Skeletal muscle satellite cell (primary cell): ENCODE data around the gene DNASE1. TPM values are rescaled to one million over a fixed set of nuclear protein-coding genes. Genes with fewer than 3 reads are reported as not detected.
"Not testable (repeated sequence)": the region's sequence is repeated elsewhere in the genome, so short reads cannot be mapped to it uniquely, and the experiment has no call there.

Source experiments
- H3K27me3 ChIP-seq: 2 replicates; pipeline ENCODE4 v1.7.0; 2013; ENCODE audit warnings: low read length; ENCODE audit not compliant: control insufficient read depth, insufficient read depth
- H3K36me3 ChIP-seq: 2 replicates; pipeline ENCODE4 v1.7.0; 2013; ENCODE audit warnings: mild to moderate bottlenecking, control low read depth, low read length; ENCODE audit not compliant: insufficient read depth
- H3K4me1 ChIP-seq: 2 replicates; pipeline ENCODE4 v1.7.0; 2013; ENCODE audit warnings: low read length; ENCODE audit not compliant: control insufficient read depth, insufficient read depth
- H3K4me2 ChIP-seq: 2 replicates; pipeline ENCODE4 v1.7.0; 2013; ENCODE audit warnings: mild to moderate bottlenecking, low read length
- H3K4me3 ChIP-seq: 2 replicates; pipeline ENCODE4 v1.7.0; 2013; ENCODE audit warnings: low read length
- H3K9ac ChIP-seq: 2 replicates; pipeline ENCODE4 v1.7.0; 2013; ENCODE audit warnings: mild to moderate bottlenecking, low read depth, low read length, moderate library complexity
- H3K9me3 ChIP-seq: replicated peaks from 2 replicates; pipeline ENCODE4 v1.7.0; 2013; ENCODE audit warnings: mild to moderate bottlenecking, control low read depth, low read length
- total RNA-seq: library from RNA; depleted of rRNA; stranded (reverse); fragments of >200 nt; gene quantifications from 2 replicates; pipeline ENCODE4 v1.2.3, GENCODE V29; 2012; rRNA removed

The DNASE1 gene, protein sequence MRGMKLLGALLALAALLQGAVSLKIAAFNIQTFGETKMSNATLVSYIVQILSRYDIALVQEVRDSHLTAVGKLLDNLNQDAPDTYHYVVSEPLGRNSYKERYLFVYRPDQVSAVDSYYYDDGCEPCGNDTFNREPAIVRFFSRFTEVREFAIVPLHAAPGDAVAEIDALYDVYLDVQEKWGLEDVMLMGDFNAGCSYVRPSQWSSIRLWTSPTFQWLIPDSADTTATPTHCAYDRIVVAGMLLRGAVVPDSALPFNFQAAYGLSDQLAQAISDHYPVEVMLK
- total RNA-seq = 7.4 and 8.9 TPM in 2 replicates

DNA sequence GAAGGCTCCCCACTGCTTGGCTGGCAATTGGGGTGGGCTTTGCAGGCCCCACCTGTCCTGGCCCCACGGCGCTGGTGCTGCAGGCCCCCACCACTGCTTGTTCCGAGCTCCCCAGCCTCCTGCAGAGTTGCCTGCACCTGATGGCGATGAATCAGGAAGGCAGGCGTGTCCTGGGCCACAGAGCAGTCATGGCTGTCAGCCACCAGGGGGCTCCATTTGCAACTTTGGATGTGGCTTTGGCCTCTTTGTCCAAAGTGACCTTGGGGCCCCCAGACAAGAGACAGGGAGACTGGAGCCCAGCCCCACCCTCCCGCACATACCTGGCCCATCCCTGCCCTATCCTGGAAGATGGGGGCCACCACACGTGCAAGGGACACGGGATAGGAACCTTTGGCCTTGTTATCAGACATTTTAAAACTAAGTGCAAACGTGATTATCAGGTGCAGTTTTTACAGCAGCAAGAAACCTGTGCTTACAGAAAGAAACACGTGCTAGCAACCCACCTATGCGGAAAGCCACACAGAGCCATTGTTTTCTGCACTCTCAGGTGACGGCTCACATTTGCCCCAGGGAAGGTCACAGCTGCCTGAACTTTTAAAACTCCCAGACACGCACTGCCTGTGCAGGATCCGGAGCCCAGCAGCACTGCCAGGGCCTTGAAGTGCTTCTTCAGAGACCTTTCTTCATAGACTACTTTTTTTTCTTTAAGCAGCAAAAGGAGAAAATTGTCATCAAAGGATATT is at the start of gene DNASE1:
Gene DNASE1 (plus strand): TSS at position 443 of the 743 bp plus-strand sequence. CDS start 683 bp downstream, outside the sequence.
- Histone ChIP-seq H3K4me3 (no peak within 1 kb of the TSS), H3K4me1 (no peaks in the 10 kb centered on the region), H3K4me2 (no peak within 1 kb of the TSS), H3K9me3 (no peaks in the 10 kb centered on the region), H3K36me3 (peaks cover 45% of the 10 kb centered on the region), H3K27me3 (no peaks in the 10 kb centered on the region), H3K9ac (no peak within 1 kb of the TSS)

DNA sequence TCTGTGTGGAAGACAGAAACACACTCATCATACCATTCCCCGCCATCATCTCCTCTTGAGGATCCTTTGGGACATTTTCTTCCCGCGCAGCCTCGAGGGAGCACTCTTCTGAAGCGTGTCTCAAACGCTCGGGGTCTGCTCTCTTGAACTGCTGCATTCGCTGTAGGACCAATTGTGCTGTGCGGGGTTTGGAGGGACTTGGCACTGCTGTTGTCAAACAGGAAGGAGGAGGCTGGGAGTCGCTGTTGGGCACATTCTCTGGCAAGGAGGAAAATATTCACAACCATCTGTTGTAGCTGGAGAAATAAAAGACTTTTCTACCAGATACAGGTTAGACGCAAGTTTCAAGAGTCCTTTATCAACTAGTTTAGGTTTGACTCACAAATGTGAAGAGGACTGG is 48.0 kb upstream of the DNASE1 start:
- H3K9ac ChIP-seq = no peak overlapping the region
- peaks cover 19% of the 10 kb centered on the region for H3K36me3 ChIP-seq
- no peak overlapping the region for H3K4me2 ChIP-seq
- H3K4me3 ChIP-seq = no peak overlapping the region
- H3K4me1 ChIP-seq = peaks cover 6% of the 10 kb centered on the region
- no peaks in the 10 kb centered on the region for H3K27me3 ChIP-seq
- H3K9me3 ChIP-seq = no peaks in the 10 kb centered on the region

DNA sequence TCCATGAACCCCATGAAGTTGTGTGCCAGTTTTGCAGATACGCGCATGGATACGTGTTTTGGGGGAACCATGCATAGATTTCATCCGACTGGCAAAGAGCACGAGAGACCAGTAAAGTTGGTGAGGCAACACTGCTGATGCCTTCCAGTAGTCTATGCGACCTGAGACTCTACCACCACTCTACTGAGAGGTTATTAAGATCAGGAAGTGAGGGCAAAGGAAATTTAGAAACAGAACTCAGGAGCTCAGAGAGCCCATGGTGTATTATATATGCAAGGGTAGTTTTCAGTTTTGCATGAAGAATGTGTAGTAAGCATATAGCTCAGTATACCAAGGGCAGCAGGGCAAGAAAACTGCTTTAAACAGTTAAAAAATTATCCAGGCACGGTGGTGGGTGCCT is 47.3 kb upstream of the DNASE1 start:
- Histone ChIP-seq H3K4me2 (no peak overlapping the region), H3K4me1 (peaks cover 6% of the 10 kb centered on the region), H3K4me3 (no peak overlapping the region), H3K27me3 (no peaks in the 10 kb centered on the region), H3K9ac (no peak overlapping the region), H3K9me3 (no peaks in the 10 kb centered on the region), H3K36me3 (peaks cover 15% of the 10 kb centered on the region)

DNA sequence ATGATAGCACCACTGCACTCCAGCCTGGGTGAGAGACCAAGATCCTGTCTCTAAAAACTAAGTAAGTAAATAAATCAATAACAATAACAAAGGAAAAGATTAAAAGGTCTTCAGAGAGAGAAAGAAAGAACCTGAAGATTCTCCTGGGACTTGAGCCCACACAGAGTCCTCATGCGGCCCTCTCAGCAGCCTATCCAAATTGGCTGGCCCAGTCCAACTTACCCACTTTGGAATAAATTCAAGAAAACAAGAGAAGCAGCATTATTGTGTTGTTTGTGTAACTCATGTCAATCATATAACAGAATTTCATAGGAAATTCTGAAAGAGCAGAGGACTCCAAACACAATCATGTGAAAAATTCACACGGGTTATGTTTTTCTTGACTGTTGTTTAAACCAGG is 46.9 kb upstream of the DNASE1 start:
- no peak overlapping the region for H3K4me2 ChIP-seq
- H3K9ac ChIP-seq = no peak overlapping the region
- H3K27me3 ChIP-seq = no peaks in the 10 kb centered on the region
- H3K9me3 ChIP-seq = no peaks in the 10 kb centered on the region
- H3K36me3 ChIP-seq = peaks cover 15% of the 10 kb centered on the region
- peaks cover 8% of the 10 kb centered on the region for H3K4me1 ChIP-seq
- no peak overlapping the region for H3K4me3 ChIP-seq

DNA sequence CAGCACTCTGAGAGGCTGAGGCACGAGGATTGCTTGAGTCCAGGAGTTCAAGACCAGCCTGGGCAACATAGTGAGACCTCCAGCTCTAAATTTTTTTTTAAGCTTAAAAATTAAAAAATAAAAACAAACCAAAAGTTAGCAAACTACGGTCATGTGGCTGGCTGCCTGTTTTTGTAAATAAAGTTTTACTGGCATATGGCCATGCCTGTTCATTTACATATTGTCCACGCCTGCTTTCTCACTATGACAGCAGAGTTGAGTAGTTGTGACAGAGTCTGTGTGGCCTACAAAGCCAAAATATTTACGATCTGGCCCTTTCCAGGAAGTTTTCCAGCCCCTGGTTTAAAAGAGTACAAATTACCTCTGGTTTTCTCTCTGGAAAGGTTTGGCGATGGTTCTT is 46.4 kb upstream of the DNASE1 start:
- Histone ChIP-seq H3K36me3 (peaks cover 15% of the 10 kb centered on the region), H3K4me3 (no peak overlapping the region), H3K9ac (no peak overlapping the region), H3K4me1 (peaks cover 11% of the 10 kb centered on the region), H3K9me3 (no peaks in the 10 kb centered on the region), H3K27me3 (no peaks in the 10 kb centered on the region), H3K4me2 (no peak overlapping the region)

DNA sequence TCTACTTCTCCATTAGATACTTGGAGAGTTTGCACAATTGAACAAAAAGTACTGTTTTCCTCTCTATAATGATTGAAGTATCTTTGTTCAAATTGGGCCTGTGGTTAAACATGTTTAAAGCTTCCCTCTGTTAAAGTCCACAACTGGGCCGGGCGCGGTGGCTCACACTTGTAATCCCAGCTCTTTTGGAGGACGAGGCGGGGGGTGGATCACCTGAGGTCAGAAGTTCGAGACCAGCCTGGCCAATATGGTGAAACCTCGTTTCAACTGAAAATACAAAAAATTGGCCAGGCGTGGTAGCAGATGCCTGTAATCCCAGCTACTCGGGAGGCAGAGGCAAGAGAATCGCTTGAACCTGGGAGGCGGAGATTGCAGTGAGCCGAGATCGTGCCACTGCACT is 45.5 kb upstream of the DNASE1 start:
- H3K9ac ChIP-seq, H3K4me2 ChIP-seq, H3K9me3 ChIP-seq, H3K27me3 ChIP-seq, H3K4me3 ChIP-seq: not testable (repeated sequence)
- peaks cover 11% of the 10 kb centered on the region for H3K36me3 ChIP-seq
- H3K4me1 ChIP-seq = peaks cover 11% of the 10 kb centered on the region

DNA sequence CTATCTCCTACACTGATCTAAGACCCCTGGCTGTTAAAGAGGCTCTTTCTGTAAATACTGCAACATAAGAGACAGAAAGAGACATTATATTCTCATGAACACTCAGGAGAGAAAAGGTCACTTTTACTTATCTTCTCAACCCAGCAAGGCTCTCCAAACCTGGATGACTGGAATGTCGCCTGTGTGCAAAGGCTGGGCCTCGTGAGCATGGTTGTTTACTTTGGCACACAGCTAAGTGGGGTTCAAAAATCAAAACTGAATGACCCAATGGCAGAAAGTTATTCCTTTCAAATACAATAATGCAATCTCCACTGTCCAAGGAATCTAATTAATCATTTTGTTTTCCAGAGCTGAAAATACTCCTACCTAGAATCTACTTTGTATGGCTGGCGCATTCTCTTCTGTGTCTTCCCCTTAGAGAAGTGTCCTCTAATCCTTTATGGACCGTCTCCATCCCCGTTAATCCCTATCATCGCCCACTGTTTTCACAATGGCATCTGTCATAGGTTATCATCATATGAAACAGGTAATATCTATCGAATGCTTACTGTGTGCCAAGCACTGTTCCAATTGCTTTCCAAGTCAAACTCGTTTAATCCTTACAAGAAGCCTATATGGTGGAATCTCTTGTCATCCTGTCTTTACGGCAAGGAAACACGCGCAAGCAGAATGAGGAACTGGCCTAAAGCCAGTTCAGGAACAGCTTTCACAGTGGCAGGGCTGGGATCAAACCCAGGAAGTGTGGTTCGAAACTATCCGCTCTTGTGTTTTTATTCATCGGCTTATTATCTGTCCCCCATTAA is 44.4 kb upstream of the DNASE1 start:
- Histone ChIP-seq H3K4me3 (peak overlapping the region; percentile 99), H3K36me3 (peaks cover 8% of the 10 kb centered on the region), H3K9ac (peak overlapping the region; percentile 97), H3K27me3 (no peaks in the 10 kb centered on the region), H3K9me3 (no peaks in the 10 kb centered on the region), H3K4me1 (peaks cover 11% of the 10 kb centered on the region), H3K4me2 (peak overlapping the region; percentile 96)

DNA sequence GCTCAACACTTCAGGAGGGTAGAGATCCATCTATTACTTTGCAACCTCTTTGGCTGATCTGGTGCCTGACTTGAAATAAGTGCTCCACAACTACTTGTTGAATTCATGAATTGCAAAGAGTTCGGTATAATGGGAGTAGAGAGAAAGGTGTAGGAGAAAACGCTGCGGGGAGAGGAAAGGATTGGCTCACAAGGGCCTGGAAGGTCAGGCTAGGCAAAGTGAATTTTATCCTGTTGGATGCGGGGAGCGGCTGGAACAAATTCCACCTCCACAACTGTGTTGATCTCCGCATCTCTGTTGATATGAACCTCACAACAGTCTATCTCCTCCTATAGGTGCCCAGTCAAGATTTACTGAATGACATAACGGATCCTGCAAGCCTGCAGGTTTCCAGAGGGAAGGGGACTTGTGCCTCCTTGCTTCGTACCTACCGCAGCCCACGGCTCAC is 43.8 kb upstream of the DNASE1 start:
- Histone ChIP-seq H3K4me3 (peak overlapping the region; percentile 99), H3K4me2 (peak overlapping the region; percentile 96), H3K4me1 (peaks cover 11% of the 10 kb centered on the region), H3K27me3 (no peaks in the 10 kb centered on the region), H3K9me3 (no peaks in the 10 kb centered on the region), H3K36me3 (peaks cover 13% of the 10 kb centered on the region), H3K9ac (peak overlapping the region; percentile 97)

DNA sequence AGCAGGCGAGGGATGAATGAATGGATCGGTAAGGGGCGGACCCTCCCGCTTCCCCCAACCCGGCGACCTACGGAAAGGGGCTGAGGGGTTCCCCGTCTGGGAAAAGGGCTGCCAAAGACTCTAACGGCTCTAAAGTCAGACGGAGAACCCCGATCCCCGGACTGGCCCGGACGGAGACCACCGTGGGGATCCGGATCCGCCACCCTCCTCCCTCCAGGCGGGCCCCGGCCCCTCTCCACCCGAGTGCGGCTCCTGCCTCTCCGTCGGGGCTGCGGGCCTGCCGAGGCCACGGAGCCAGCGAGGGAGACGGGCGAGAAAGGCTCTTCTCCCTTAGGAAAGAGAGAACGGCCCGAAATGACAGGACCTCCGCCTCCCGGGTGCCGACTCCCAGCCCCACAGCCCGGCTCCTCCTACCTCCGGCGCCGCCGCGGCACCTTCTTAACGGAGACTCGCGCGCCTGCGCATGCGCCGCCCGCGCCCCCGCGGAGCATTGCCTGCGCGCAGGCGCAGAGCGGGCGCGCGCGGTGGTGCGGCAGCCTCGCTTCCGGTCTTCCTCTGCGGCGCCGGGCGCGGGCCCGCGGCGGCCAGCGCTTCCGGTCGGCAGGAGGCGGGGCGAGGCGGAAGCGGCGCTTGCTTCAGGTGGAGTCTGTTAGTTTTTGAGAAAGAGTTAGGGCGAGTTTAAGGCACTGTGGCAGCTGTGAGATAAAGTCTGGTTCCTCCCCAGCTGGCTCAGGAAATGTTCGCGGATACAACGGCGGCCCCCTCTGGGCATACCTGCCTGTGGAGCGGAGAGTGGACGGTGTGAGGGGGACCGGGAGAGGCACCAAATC is 43.1 kb upstream of the DNASE1 start, which contains the start of gene SLX4:
Gene SLX4 (minus strand): TSS at position 461 of the 830 bp plus-strand sequence. CDS start 2,642 bp downstream, outside the sequence.
- Histone ChIP-seq H3K4me2 (peak within 1 kb of the TSS; percentile 96), H3K36me3 (peaks cover 10% of the 10 kb centered on the region), H3K27me3 (no peaks in the 10 kb centered on the region), H3K9me3 (no peaks in the 10 kb centered on the region), H3K4me1 (peaks cover 11% of the 10 kb centered on the region), H3K9ac (peak within 1 kb of the TSS; percentile 97), H3K4me3 (peak within 1 kb of the TSS; percentile 99)

DNA sequence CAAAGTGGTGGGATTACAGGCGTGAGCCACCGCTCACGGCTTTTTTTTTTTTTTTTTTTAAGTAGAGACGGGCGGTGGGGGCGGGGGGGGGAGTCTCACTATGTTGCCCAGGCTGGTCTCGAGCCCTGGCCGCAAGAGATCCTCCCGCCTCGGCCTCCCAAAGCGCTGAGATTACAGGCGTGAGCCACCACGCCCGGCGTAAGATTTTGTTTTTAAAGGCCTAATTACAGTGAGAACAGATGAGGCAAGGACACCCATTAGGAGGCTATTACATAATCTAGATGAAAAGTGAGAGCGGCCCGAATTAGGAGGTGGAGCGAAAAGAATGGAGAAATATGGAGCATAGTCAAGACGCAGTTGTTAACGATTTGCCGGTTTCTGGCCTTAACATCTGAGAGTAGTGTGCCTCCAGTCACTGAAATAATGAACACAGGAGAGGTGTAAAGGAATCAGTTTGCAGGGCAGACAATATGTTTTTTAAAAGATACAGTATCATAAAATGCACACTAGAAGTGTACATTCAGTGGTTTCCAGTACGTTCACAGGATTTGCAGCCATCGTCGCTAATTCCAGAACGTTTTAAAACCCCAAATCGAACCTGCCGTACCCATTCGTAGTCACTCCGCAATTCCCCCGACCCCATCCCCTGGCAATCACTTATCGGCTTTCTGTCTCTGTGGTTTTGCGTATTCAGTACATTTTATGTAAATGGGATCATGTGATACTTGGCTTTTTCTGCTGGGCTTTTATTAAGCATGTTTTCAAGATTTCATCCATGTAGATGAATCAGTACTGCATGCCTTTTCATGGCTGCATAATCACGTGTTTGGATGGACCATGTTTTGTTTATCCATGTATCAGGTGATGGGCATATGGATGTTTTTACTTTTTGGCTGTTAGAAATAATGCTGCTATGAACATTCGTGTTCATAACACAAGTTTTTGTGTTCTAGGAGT is 41.7 kb upstream of the DNASE1 start:
- Histone ChIP-seq H3K36me3 (peaks cover 9% of the 10 kb centered on the region), H3K9ac (peak overlapping the region; percentile 97), H3K4me3 (peak overlapping the region; percentile 99), H3K27me3 (no peaks in the 10 kb centered on the region), H3K9me3 (no peaks in the 10 kb centered on the region), H3K4me1 (peaks cover 11% of the 10 kb centered on the region), H3K4me2 (peak overlapping the region; percentile 89)
